Colonic mucosa (tissue), 4 donors: Measurements from ENCODE around the gene NHEJ1. TPM values are rescaled to one million over a fixed set of nuclear protein-coding genes. Genes with fewer than 3 reads are reported as not detected.

Experiments used
- DNase-seq: peaks from one replicate; pipeline ENCODE4 v3.0.0-alpha.2; 2020
- H3K27ac ChIP-seq: fragments of 200-600 bp; one replicate; pipeline ENCODE4 v1.8.0; 2021
- H3K27me3 ChIP-seq: fragments of 200-600 bp; one replicate; pipeline ENCODE4 v1.8.0; 2021
- H3K36me3 ChIP-seq: fragments of 200-600 bp; one replicate; pipeline ENCODE4 v1.8.0; 2021
- H3K4me1 ChIP-seq: fragments of 200-600 bp; one replicate; pipeline ENCODE4 v1.8.0; 2021; ENCODE audit warnings: mild to moderate bottlenecking
- H3K4me3 ChIP-seq: fragments of 200-600 bp; one replicate; pipeline ENCODE4 v1.8.0; 2021
- H3K9ac ChIP-seq, 2 donors: one replicate each; pipeline ENCODE4 v1.7.0; 2013; ENCODE audit warnings: control low read depth in 2 of 2, low read depth in 2 of 2, low read length in 2 of 2
- H3K9me3 ChIP-seq: fragments of 200-600 bp; one replicate; pipeline ENCODE4 v1.8.0; 2021
- intact Hi-C: fragments of 100-400 bp; cut with DNase I; formaldehyde crosslinking; loops from one replicate; pipeline ENCODE4 v1.14.1; 2022
- total RNA-seq, 2 donors: library from RNA; stranded (reverse); fragmentation: NEBNext Ultra II Directional in 1 of 2; extraction: Animal tissue kit (Norgen Biotek cat#: 25700) in 1 of 2; gene quantifications; one replicate each; pipeline ENCODE4 v1.2.1, GENCODE V29; 2021
- TF ChIP-seq, protein P1 (sequence below): fragments of 200-600 bp; IDR thresholded peaks from one replicate; pipeline ENCODE4 v1.8.0; 2022; ENCODE audit warnings: antibody characterized with exemption, mild to moderate bottlenecking
- donor health status: healthy.
- donor health status: DM: no; HTN: no; CAD: no.
- donor health status: DM: no; HTN: no; CAD: no.

Gene NHEJ1
- total RNA-seq, 2 donors from 2014 or later, result 30.7 to 51.1 TPM

DNA sequence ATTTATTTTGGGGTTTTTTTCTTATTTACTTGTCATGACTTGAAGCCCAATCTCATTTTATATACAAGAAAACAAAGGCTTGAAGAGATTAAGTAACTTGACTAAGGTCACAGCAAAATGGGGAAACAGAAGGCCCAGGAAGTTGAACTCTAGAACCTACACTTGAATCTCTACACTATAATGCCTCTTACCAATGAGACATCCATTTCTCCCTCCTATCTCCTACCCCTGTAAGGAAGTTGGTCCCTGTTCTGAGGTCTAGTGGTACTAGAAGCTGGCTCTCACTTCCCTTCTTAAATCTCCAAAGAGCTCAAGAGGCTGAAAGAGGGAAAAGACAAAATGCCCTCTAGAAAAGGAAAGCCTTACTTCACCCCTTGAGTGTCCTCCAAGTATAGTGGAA, 74.4 kb downstream of the NHEJ1 start:
- intact Hi-C loops, result no loop called here
- Histone ChIP-seq H3K9me3 (no peaks in the 10 kb centered on the region), H3K36me3 (no peaks in the 10 kb centered on the region), H3K4me3 (no peak overlapping the region), H3K27ac (no peak overlapping the region), H3K4me1 (no peaks in the 10 kb centered on the region), H3K27me3 (no peaks in the 10 kb centered on the region), H3K9ac (no peak overlapping the region)
- no peak for DNase-seq
- TF ChIP-seq, protein P1, sequence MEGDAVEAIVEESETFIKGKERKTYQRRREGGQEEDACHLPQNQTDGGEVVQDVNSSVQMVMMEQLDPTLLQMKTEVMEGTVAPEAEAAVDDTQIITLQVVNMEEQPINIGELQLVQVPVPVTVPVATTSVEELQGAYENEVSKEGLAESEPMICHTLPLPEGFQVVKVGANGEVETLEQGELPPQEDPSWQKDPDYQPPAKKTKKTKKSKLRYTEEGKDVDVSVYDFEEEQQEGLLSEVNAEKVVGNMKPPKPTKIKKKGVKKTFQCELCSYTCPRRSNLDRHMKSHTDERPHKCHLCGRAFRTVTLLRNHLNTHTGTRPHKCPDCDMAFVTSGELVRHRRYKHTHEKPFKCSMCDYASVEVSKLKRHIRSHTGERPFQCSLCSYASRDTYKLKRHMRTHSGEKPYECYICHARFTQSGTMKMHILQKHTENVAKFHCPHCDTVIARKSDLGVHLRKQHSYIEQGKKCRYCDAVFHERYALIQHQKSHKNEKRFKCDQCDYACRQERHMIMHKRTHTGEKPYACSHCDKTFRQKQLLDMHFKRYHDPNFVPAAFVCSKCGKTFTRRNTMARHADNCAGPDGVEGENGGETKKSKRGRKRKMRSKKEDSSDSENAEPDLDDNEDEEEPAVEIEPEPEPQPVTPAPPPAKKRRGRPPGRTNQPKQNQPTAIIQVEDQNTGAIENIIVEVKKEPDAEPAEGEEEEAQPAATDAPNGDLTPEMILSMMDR, result no peak

DNA sequence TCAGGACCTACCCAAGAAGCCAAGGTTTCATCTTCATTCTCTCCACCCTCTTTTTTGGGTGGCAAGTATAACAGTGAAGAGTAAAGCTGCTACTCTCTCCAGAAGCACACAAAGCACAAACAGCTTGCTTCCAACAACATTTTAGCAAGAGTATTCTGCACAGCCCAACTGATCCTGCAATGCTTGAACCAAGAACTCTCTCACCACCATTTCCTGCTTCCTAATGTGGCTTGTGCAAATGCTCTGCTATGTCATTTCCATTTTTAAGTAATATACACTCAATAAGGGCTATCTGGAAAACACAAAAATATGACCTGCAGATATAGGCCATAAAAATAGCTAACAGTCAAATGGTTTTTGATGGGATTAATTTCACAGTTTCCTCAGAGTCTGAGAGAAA, 75.8 kb downstream of the NHEJ1 start:
- TF ChIP-seq, protein P1, result no peak
- Histone ChIP-seq H3K9ac (no peak overlapping the region), H3K4me1 (peaks cover 5% of the 10 kb centered on the region), H3K27me3 (no peaks in the 10 kb centered on the region), H3K36me3 (no peaks in the 10 kb centered on the region), H3K9me3 (no peaks in the 10 kb centered on the region), H3K4me3 (no peak overlapping the region), H3K27ac (no peak overlapping the region)
- DNase-seq, result no peak
- intact Hi-C loops, result no loop called here

DNA sequence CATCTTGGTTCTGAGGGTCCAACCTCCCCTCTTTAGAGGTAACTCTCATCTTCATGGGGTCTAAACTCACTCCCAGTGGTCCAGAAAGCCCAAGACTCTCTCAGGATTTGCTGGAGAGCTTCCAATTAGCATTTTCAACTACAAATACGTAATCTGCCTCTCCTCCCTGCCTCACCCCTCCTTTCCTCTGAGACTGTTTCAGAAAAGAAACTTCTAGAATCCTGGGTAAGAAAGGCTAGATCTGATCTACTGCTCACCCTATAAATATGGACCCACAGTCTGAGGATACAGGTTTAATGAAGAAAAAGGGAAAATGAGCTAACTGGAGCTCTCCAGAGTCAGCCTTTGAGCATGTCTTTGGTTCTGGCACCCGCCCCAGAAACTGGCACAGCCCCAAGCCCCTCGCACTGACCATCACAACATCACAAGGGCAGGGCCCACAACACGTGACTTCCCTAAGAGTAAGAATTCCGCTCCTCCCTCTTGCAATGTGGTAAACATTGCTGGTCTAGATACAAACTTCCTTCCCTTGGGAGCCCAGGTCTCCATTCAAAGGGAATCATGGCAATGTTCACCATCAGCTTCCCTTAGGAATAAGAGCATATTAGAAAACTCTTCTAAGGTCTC, 78.2 kb downstream of the NHEJ1 start:
- Histone ChIP-seq H3K36me3 (no peaks in the 10 kb centered on the region), H3K9me3 (no peaks in the 10 kb centered on the region), H3K9ac (peak overlapping the region in 1 of 2 donors; percentile 35), H3K4me1 (peaks cover 5% of the 10 kb centered on the region), H3K27me3 (no peaks in the 10 kb centered on the region), H3K27ac (peak overlapping the region; percentile 90), H3K4me3 (no peak overlapping the region)
- DNase-seq, result peak; percentile 70
- intact Hi-C loops, result no loop called here
- TF ChIP-seq, protein P1, result no peak

DNA sequence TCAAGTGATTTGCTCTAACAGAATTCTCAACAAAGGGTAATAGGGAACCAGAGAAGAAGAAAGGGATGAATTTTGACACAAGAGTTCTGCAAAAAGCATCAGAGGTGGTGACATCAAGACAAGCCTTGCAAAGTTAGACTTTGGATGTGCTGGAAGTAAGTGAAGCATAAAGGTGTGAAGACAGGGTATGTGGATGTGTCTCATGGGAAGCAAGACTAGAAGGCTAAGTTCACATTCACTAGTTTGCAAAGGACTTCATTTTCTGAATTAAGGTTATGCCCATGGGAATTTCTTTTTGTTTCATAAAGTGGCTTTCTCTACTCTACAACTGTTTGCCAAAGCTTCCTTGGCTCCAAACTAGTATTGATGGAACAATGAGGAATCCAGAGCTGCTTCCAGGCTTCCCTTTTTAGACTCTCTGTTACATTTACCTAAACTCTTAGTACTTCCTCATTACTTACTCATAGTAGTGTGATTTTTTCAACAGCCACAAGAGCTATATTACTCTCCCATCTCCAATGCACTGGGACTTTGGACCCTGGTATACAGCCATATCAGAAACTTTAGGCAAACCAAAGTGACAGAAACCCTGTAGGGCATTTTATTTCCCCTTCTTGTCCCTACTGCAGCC, 78.8 kb downstream of the NHEJ1 start:
- intact Hi-C loops, result no loop called here
- DNase-seq, result peak; percentile 67
- H3K36me3 ChIP-seq, result no peaks in the 10 kb centered on the region
- H3K9ac ChIP-seq, result peak overlapping the region in 1 of 2 donors; percentile 35
- H3K4me1 ChIP-seq, result peaks cover 5% of the 10 kb centered on the region
- TF ChIP-seq, protein P1, result no peak
- no peaks in the 10 kb centered on the region for H3K27me3 ChIP-seq
- peak overlapping the region; percentile 90 for H3K27ac ChIP-seq
- no peak overlapping the region for H3K4me3 ChIP-seq
- H3K9me3 ChIP-seq, result no peaks in the 10 kb centered on the region

DNA sequence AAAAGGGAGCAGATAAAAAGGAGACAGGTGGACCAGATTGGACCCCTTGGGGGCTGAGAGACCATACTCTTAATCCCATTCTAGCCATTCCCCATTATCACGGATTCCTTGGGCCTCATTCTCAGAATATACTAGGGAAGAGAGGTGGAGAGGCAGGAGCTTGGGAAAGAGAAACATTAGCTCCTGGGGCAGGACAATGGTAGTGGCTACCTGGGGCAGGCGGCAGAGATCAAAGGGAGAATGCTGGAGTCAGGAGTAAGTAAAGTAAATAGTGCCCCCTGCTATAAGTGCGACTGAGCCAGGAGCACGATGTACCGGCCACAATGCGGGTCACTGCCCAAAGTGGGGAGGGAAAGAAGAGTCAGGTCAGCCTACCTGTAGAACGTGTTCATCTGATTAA, 79.5 kb downstream of the NHEJ1 start:
- Histone ChIP-seq H3K4me1 (peaks cover 5% of the 10 kb centered on the region), H3K27ac (peak overlapping the region; percentile 90), H3K36me3 (no peaks in the 10 kb centered on the region), H3K27me3 (no peaks in the 10 kb centered on the region), H3K9me3 (no peaks in the 10 kb centered on the region), H3K4me3 (no peak overlapping the region), H3K9ac (peak overlapping the region in 1 of 2 donors; percentile 35)
- DNase-seq, result no peak
- intact Hi-C loops, result no loop called here
- TF ChIP-seq, protein P1, result no peak
